Cardiac septum (tissue), 1 donor: Measurements from ENCODE around the gene PRG2. TPM values are rescaled to one million over a fixed set of nuclear protein-coding genes. Genes with fewer than 3 reads are reported as not detected.
"Not testable (repeated sequence)": the region's sequence is repeated elsewhere in the genome, so short reads cannot be mapped to it uniquely, and the experiment has no call there.

Experiments
- DNase-seq: peaks from one replicate; pipeline ENCODE4 v3.0.0-alpha.2; 2020; ENCODE audit warnings: low spot score
- intact Hi-C: fragments of 100-400 bp; cut with DNase I; formaldehyde crosslinking; loops from one replicate; pipeline ENCODE4 v1.14.0; 2022
- total RNA-seq: library from RNA; stranded (reverse); fragmentation: NEBNext Ultra II Directional; extraction: Animal tissue kit (Norgen Biotek cat#: 25700); gene quantifications from one replicate; pipeline ENCODE4 v1.2.1, GENCODE V29; 2021
- donor health status: DM: no; HTN: no; CAD: no.

PRG2 gene
- total RNA-seq, 1 donor from 2014 or later, result not detected

DNA sequence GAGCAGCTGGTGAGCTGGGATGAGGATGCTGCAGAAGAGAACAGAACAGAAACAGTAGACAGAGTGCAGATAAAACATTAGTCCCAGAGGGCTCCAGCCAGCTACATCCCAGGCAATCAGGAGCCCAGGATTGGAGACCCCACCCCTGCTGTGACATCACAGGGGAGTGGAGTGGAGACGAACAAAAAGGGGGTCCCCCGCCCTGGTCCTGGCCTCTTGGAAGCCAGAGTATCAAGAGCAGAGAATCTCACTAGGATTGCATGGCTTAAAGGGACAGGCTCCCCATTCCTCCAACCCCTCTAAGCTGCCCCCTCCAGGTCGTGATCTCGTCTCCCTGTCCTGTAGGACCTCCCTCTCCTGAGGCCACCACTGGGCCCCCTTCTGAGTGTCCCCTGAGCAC is 52.3 kb downstream of the PRG2 start, which contains the start of gene P2RX3:
P2RX3 (plus strand) TSS at position 211 of the 400 bp plus-strand sequence. CDS start 199 bp downstream, outside the sequence.
- intact Hi-C loops, result loop anchor here (5.0 kb wide), 1 partner anchor 194 kb away; the partner anchor contains the start of gene TIMM10
- peak; percentile 39 for DNase-seq

DNA sequence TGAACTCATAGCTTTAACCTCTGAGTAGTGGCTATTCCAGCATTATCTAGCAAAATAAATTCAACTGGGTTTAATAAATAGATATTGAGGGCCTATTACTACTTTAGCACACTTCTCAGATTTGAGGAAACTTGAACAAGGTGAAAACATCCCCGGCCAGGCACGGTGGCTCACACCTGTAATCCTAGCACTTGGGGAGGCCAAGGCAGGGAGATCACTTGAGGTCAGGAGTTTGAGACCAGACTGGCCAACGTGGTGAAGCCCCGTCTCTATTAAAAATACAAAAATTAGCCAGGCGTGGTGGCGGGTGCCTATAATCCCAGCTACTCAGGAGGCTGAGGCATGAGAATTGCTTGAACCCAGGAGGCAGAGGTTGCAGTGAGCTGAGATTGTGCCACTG is 53.6 kb downstream of the PRG2 start:
- DNase-seq, result not testable (repeated sequence)
- intact Hi-C loops, result loop anchor here (5.0 kb wide), 1 partner anchor 195 kb away; the partner anchor contains the start of gene TIMM10

Other genes starting within 250 kb of the PRG2 start
- gene LRRC55, start 208.7 kb downstream of the PRG2 start, total RNA-seq, result 0.13 TPM
- gene APLNR, start 153.4 kb downstream of the PRG2 start, total RNA-seq, result 16.6 TPM
- gene TNKS1BP1, start 65.7 kb downstream of the PRG2 start, total RNA-seq, result 36.2 TPM
- gene SSRP1, start 54.8 kb downstream of the PRG2 start, total RNA-seq, result 35.4 TPM
- 0.48 TPM for gene P2RX3, start 52.3 kb downstream of the PRG2 start, total RNA-seq
- gene PRG3, start 9.5 kb downstream of the PRG2 start, total RNA-seq, result not detected
- gene SLC43A3, start 36.5 kb upstream of the PRG2 start, total RNA-seq, result 26.7 TPM
- gene RTN4RL2, start 69.9 kb upstream of the PRG2 start, total RNA-seq, result 0.73 TPM
- gene SLC43A1, start 125.1 kb upstream of the PRG2 start, total RNA-seq, result 2.0 TPM
- gene TIMM10, start 140.1 kb upstream of the PRG2 start, total RNA-seq, result 71.6 TPM
- gene SMTNL1, start 146.9 kb upstream of the PRG2 start, total RNA-seq, result not detected
- gene UBE2L6, start 177.0 kb upstream of the PRG2 start, total RNA-seq, result 15.8 TPM
- 90.0 TPM for gene SERPING1, start 207.0 kb upstream of the PRG2 start, total RNA-seq